Measurements from ENCODE around the gene PLPPR1. TPM values are rescaled to one million over a fixed set of nuclear protein-coding genes. Genes with fewer than 3 reads are reported as not detected.

PLPPR1 gene
- total RNA-seq, 4 donors from 2014 or later: 0.54 TPM; not detected in 3

DNA sequence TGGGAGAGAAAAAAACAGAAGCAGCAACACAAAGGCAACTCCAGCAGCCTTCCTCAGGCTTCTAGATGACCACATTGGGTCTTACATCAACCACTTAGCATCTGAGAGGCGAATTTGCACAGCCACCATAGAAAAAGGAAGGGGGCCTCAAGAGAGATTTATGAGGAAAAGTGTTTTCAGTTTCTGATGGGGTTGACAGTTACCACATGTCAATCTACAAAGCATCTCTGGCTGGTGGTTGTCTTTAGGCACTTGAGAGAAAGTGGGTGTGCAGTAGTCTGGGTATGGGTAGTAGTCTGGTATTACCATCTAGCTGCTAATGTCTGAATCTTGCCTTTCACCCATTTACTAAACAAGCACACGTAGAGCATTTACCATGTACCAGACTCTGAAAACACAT is 218.8 kb downstream of the PLPPR1 start:
- no peaks in the 10 kb centered on the region for H3K36me3 ChIP-seq
- TF ChIP-seq, protein P1, sequence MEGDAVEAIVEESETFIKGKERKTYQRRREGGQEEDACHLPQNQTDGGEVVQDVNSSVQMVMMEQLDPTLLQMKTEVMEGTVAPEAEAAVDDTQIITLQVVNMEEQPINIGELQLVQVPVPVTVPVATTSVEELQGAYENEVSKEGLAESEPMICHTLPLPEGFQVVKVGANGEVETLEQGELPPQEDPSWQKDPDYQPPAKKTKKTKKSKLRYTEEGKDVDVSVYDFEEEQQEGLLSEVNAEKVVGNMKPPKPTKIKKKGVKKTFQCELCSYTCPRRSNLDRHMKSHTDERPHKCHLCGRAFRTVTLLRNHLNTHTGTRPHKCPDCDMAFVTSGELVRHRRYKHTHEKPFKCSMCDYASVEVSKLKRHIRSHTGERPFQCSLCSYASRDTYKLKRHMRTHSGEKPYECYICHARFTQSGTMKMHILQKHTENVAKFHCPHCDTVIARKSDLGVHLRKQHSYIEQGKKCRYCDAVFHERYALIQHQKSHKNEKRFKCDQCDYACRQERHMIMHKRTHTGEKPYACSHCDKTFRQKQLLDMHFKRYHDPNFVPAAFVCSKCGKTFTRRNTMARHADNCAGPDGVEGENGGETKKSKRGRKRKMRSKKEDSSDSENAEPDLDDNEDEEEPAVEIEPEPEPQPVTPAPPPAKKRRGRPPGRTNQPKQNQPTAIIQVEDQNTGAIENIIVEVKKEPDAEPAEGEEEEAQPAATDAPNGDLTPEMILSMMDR (IDR thresholded peaks at IDR 0.05): no peak
- TF ChIP-seq POLR2A (IDR thresholded peaks at IDR 0.05): no peak

DNA sequence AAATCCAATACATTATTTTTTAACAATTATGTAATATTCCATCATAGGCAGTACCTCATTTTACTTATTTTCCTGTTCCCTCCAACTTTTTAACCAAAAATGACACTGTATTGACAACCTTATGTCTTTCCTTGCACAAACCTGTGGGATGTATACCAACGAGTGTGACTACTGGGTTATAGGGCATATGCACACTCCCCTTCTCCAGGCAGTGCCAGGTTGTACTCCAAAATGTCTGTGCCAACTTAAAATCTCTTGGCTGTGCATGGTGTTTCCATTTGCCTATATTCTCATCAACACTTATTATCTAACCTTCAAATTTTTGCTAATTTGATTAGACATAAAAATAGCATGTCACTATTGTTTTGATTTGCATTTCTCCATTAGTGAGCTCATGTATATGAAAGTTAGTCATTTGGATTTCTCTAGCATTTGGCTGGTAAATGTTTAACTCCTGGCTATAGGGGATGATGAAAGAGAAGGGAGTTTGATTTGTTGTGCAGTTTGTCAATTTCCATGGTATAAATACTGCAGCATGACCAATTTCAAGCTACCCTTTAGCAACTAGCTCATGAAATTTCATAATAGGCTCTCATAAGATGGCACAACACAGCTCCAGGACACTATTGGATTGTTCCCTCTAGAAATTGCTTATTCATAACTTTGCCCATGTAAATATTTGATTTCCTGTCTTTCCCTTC is 226.4 kb downstream of the PLPPR1 start:
- no peaks in the 10 kb centered on the region for H3K9me3 ChIP-seq
- H3K4me3 ChIP-seq: no peak overlapping the region
- TF ChIP-seq, protein P1 (IDR thresholded peaks at IDR 0.05): no peak
- no peak for TF ChIP-seq POLR2A (IDR thresholded peaks at IDR 0.05)
- no peaks in the 10 kb centered on the region for H3K4me1 ChIP-seq
- no peaks in the 10 kb centered on the region for H3K36me3 ChIP-seq
- DNase-seq: no peak
- H3K27me3 ChIP-seq: no peaks in the 10 kb centered on the region
- H3K27ac ChIP-seq: no peak overlapping the region

More for the DNA sequence above, 218.8 kb downstream of the PLPPR1 start:
- Histone ChIP-seq H3K4me1 (no peaks in the 10 kb centered on the region), H3K4me3 (no peak overlapping the region), H3K27me3 (no peaks in the 10 kb centered on the region), H3K27ac (no peak overlapping the region), H3K9me3 (no peaks in the 10 kb centered on the region)
- no peak for DNase-seq

DNA sequence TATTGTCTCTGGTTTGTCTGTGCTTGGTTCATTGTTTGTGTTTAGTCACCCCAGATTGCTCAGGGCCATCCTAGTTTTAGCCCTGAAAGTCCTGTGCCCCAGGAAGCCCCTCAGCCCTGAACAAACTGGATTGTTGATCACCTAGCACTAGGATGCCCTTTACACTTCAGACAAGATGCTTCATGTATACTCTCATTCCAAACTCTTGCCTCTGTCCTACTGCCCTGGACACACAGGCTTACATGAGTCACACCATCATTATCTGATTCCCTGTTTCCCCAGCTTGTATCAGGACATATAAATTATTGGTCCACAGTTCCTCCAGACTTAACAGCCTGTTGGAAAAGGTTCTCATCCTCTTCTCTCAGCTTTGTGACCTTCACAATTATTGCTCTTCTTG is 236.2 kb downstream of the PLPPR1 start:
- no peak overlapping the region for H3K27ac ChIP-seq
- TF ChIP-seq, protein P1 (IDR thresholded peaks at IDR 0.05): no peak
- TF ChIP-seq POLR2A (IDR thresholded peaks at IDR 0.05): no peak

DNA sequence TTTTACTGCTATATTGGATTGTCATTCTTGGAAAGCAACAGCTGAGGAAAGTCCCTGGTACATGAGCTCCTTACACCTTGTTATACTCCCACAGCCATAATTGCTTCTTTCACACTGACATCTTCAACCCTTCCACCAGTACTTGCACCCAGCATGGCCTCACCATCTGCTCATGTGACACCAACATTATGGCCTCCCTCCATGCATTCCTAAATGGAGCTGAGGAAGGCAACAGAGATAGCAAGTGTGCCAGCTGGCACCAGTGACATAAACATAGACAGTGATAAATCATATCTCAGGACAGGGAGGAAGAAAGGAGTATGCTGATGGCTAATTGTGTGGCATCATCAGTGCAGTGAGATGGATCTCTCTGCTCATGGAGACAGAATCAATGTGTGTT is 236.7 kb downstream of the PLPPR1 start:
- no peaks in the 10 kb centered on the region for H3K4me1 ChIP-seq
- H3K9me3 ChIP-seq: no peaks in the 10 kb centered on the region
- no peak for TF ChIP-seq POLR2A (IDR thresholded peaks at IDR 0.05)
- TF ChIP-seq, protein P1 (IDR thresholded peaks at IDR 0.05): no peak
- no peak for DNase-seq
- no peaks in the 10 kb centered on the region for H3K36me3 ChIP-seq
- no peak overlapping the region for H3K27ac ChIP-seq
- no peaks in the 10 kb centered on the region for H3K27me3 ChIP-seq
- H3K4me3 ChIP-seq: no peak overlapping the region

More for the DNA sequence above, 236.2 kb downstream of the PLPPR1 start:
- DNase-seq: no peak
- H3K27me3 ChIP-seq: no peaks in the 10 kb centered on the region
- no peaks in the 10 kb centered on the region for H3K36me3 ChIP-seq
- no peak overlapping the region for H3K4me3 ChIP-seq
- H3K4me1 ChIP-seq: no peaks in the 10 kb centered on the region
- no peaks in the 10 kb centered on the region for H3K9me3 ChIP-seq

DNA sequence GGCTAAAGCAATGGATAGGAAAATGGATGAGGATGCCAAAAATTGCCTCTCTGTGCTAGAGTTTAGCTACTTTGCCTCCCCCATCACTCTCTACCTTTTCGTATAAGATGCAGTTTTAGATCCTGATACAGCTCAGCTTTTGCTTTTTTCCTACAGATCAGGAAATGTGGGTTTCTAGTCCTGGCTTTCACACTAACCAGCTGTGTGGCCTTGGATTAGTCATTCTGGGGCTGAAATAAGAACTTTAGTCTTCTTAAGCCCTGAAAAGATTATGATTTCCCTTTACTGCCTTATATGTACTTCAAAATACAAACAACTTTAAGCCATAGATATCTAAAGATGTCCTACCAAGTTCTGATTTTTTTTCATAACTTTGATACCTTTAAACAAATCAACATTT is 239.9 kb downstream of the PLPPR1 start:
- H3K27me3 ChIP-seq: no peaks in the 10 kb centered on the region
- no peak overlapping the region for H3K4me3 ChIP-seq
- no peaks in the 10 kb centered on the region for H3K36me3 ChIP-seq
- TF ChIP-seq POLR2A (IDR thresholded peaks at IDR 0.05): no peak
- TF ChIP-seq, protein P1 (IDR thresholded peaks at IDR 0.05): no peak
- H3K27ac ChIP-seq: no peak overlapping the region
- no peaks in the 10 kb centered on the region for H3K4me1 ChIP-seq
- no peaks in the 10 kb centered on the region for H3K9me3 ChIP-seq
- DNase-seq: no peak

All from Peyer's patch (tissue), 4 donors.